G401.6 (cell line): Measurements from ENCODE around the gene CNOT1.
"Not testable (repeated sequence)": the region's sequence is repeated elsewhere in the genome, so short reads cannot be mapped to it uniquely, and the experiment has no call there.

Source experiments
- FAIRE-seq: peaks from 2 replicates; lab custom pipeline; 2012; peaks lifted over from hg19 to GRCh38; lab: Jason Lieb, UNC

The CNOT1 gene

GRCh38 chr16:58638148-58639036 is 8.8 kb upstream of the CNOT1 start:
- FAIRE-seq, result no peak

DNA sequence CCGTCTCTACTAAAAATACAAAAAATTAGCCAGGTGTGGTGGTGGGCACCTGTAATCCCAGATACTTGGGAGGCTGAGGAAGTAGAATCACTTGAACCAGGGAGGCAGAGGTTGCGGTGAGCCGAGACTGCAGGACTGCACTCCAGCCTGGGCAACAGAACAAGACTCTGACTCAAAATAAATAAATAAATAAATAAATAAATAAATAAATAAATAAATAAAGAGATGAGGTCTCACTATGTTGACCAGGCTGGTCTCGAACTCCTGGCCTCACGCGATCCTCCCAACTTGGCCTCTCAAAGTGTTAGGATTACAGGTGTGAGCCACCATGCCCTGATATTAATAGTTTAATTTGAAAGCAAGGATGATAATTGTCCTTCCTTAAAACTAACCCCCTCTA is 7.4 kb upstream of the CNOT1 start:
- FAIRE-seq, result not testable (repeated sequence)

GRCh38 chr16:58636466-58636865 is 6.8 kb upstream of the CNOT1 start:
- FAIRE-seq, result no peak

- no peak for FAIRE-seq
These were observed 5.9 kb upstream of the CNOT1 start for GRCh38 chr16:58635502-58635901.

- no peak for FAIRE-seq
These were observed 4.7 kb upstream of the CNOT1 start for GRCh38 chr16:58634265-58634802.

DNA sequence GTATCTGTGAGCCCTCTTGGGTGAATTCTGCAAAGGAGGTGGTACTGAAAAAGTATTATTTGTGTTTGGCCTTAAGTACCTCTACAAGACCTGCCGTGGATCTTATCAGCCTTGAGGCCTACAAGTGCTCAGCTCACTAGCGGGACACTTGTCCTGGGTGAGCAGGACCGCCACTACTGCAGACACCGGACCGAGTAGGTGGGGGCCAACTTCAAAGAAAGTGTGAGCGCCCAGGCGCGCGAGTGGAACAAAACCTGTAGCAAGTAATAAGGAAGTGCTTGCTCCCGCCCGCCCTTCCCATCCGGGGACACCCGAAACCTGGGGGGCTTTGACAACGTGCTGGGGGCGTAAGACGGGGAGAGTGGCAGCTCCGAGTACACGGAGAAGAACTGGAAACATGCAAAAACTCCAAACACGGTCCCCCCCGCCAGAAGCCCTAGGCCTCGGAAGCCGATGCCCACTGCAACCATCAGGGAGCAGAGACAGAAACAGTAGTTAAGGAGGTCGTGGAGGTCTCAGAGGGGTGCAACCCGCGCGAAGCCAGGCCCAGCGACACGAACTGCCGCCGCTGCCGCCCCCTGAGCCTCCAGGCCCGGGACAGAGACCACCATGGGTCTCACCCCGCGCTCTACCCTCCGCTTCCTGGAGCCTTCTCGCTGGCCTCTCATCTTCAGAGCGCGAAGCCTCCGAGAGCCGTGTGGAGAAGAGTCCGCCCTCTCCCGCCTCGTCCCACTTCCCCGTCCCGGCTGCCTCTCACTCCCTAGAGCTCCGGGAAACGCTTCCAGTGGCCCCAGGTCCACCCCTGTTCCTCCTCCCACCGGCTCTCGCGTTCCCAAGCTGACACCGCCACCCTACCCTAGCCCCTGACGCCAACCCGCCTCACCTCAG is 537 bp downstream of the CNOT1 start:
- no peak for FAIRE-seq

GRCh38 chr16:58624209-58624608 is 5.4 kb downstream of the CNOT1 start:
- FAIRE-seq, result no peak

DNA sequence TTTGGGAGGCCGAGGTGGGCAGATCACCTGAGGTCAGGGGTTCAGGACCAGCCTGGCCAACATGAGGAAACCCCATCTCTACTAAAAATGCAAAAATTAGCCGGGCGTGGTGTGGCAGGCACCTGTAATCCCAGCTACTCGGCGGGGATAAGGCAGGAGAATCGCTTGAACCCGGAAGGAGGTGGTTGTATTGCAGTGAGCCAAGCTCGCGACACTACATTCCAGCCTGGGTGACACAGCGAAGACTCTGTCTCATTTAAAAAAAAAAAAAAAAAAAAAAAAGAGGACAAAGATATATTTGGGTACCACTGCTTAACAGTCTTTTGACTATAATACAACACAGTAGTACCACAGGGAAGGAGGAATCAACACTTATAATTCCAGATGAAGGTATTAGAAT is 9.2 kb downstream of the CNOT1 start:
- no peak for FAIRE-seq

GRCh38 chr16:58615280-58615679 is 14.3 kb downstream of the CNOT1 start:
- no peak for FAIRE-seq

GRCh38 chr16:58614860-58615259 is 14.8 kb downstream of the CNOT1 start:
- no peak for FAIRE-seq

GRCh38 chr16:58614212-58614611 is 15.4 kb downstream of the CNOT1 start:
- FAIRE-seq, result no peak

- not testable (repeated sequence) for FAIRE-seq
These were observed 16.7 kb downstream of the CNOT1 start for GRCh38 chr16:58612965-58613364.

DNA sequence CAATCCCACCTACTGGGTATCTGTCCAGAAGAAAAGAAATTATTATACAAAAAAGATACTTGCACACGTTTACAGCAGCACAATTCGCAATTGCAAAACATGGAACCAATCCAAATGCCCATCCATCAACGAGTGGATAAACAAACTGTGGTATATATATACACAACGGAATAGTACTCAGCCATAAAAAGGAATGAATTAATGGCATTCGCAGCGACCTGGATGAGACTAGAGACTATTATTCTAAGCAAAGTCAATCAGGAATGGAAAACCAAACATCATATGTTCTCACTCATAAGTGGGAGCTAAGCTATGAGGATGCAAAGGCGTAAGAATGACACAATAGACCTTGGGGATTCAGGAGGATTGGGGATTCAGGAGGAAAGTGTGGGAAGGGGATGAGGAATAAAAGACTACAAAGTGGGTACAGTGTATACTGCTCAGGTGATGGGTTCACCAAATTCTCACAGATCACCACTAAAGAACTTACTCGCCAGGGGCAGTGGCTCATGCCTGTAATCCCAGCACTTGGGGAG is 21.0 kb downstream of the CNOT1 start:
- FAIRE-seq, result no peak

GRCh38 chr16:58605562-58605961 is 24.1 kb downstream of the CNOT1 start:
- no peak for FAIRE-seq

- no peak for FAIRE-seq
These were observed 38.5 kb downstream of the CNOT1 start for GRCh38 chr16:58591083-58591482.

- no peak for FAIRE-seq
These were observed 40.2 kb downstream of the CNOT1 start for GRCh38 chr16:58589326-58589905.

DNA sequence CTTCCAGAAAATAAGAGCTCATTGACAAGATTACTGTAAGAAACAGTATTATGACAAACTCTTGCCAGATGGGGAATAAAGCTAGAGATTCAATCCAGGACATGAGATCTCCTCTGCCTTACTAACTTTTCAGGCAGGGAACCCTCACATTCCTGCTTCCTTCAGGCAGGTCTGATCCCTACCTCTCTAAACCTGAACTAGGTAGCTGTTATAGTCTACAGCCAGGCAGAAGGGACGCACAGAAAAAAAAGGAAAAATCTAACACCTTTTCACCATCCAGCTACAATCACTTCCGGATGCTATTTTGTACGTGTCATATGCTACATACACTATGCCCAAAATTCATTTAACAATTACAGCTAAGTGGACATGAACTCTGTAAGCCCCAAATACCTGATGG is 41.2 kb downstream of the CNOT1 start:
- no peak for FAIRE-seq

DNA sequence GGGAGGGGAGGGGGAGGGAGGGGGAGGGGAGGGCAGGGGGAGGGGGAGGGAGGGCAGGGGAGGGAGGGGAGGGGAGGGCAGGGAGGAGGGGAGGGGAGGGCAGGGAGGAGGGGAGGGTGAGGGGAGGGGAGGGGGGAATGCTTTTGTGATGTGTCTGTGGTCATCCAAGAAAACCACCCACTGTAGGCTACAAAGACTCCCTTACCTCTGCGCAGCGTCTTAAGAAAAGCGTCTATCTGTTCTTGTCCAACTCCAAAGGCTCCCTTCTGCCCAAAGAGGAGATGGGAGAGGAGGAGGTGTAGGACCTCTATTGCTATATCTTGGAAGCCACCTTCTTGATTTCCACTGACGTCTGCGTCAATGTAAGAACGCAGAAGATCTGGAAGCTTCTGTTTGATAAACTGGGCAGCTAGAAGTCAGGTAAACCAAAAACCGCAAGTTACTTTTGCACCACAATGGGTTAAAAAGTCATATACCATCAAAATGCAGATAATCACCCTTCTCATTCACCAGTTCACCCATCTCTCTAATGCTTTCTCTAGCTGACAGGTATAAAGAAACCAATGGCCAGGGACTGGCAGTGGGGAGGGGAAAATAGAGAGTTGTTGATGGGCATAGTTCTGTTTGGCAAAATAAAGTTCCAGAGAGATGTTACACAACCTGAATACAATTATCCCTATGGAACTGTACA is 43.1 kb downstream of the CNOT1 start:
- FAIRE-seq, result no peak

DNA sequence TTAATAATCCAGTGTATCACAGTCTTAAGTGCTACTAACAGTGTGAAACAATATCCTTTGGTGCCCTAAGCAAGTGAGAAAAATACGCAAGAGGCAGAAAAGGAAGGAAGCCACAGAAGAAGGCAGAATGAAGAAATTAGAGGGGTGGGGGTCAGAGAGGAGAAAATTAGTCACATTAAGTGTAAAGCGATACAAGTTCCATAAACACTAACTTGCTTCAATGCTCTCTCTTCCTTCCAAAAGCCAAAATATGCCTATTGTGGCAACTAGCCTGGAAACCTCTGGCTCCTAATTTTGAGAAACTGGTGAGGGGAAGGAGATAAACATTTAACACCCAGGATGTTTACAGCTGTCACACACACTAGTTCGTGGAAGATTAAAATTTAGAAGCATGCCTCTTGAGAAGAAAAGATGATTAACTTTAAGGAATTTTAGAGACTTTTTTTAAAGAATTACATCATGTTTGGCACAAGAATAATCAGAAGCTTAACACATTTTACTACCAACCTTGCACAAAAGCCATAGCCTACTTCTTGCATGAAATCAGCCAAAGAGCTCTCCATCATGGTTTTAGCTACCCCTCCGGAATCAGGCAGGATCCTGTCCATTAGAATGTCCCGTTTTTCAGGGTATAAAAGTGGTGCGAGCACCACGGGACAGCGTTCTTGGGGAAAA is 44.7 kb downstream of the CNOT1 start:
- FAIRE-seq, result no peak

DNA sequence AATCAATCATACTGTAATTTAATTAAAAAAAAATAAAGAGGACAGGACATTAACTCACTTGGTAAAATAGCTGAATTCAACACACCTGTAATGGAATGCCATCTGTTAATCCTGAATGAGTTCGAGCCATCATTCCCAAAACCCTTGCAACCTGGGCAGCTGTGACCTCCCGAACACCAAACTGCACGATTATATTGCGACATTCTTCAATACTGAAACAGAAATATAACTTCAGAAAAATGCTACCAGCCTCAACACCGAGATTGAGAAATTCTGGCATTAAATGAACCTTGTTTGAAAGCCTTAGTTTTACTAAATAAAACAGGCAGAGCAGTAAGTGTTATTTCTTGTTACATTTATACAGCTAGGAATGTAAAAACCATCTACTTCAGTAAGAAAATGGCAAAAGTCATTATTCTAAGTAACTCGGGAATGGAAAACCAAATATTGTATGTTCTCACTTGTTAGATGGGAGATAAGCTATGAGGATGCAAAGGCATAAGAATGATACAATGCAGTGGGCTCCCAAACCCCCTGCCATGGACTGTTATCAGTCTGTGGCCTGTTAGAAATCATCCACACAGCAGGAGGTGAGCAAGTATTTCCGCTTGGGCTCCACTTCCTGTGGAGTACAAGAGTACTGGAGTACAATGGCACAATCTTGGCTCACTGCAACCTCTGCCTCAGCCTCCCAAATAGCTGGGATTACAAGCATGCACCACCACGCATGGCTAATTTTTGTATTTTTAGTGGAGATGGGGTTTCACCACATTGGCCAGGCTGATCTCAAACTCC is 46.5 kb downstream of the CNOT1 start:
- no peak for FAIRE-seq
